ENCODE data around the gene CRKL. TPM values are rescaled to one million over a fixed set of nuclear protein-coding genes. Genes with fewer than 3 reads are reported as not detected.

Gene CRKL
- total RNA-seq, 4 donors from 2014 or later = 38.2 to 46.2 (median 44.4) TPM

- TF ChIP-seq POLR2A (IDR thresholded peaks at IDR 0.05) (no peak), CTCF (IDR thresholded peaks at IDR 0.05) (no peak)
- DNase-seq = no peak
- Histone ChIP-seq H3K36me3 (peaks cover 23 to 99% (median 33%) of the 10 kb centered on the region in 3 donors), H3K27me3 (no peaks in the 10 kb centered on the region), H3K4me3 (no peak overlapping the region), H3K4me1 (no peaks in the 10 kb centered on the region), H3K9me3 (no peaks in the 10 kb centered on the region), H3K27ac (no peak overlapping the region)
- WGBS, 2 donors = 71 to 92% methylated on average over 2 to 6 of the region's 7 CpGs
- intact Hi-C loops (cut with DNase I) = no loop called here
Observed at GRCh38 chr22:20992056-20992442, 74.8 kb downstream of the CRKL start.

DNA sequence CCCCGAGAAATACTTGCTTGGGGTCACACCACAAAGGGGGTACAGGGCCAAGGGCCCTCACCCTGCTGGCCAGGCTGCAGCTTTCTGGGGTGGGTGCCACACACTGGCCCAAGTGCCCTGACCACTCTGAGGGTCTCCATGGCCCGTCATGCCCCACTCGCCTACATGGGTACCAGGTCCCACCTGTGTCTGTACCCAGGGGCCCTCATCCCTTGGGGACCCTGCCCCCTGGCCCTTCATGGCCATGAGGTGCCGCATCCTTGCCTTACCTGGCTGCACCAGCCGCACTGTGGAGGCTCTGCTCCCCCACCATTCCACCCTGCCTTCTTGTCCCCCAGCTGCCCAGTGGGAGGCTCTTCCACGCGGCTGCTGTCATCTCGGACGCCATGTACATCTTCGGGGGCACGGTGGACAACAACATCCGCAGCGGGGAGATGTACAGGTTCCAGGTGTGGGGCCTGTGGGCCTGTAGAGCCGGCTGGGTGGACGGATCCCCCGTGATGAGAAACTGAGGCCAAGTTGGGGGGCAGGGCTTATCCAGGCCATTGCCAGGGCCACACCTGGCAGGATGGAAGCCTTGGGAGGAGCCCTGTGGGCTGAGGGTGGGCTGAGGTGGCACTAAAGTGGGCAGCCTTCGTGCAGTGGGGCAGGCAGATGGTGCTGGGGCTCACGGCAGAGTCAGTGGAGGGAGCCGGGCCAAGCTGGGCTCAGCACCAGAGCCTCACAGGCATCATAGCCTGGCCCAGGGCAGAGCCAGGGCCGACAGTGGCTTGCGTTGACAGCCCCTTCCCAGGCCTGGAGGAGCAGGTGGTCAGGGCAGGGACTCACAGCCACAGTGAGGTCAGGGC, 75.5 kb downstream of the CRKL start:
- no peak for TF ChIP-seq CTCF (IDR thresholded peaks at IDR 0.05)
- TF ChIP-seq POLR2A (IDR thresholded peaks at IDR 0.05) = no peak
- DNase-seq = no peak
- 50 to 80% methylated on average over 2 to 5 of the region's 21 CpGs for WGBS, 2 donors
- H3K27ac ChIP-seq = no peak overlapping the region
- no peaks in the 10 kb centered on the region for H3K4me1 ChIP-seq
- peaks cover 21 to 99% (median 32%) of the 10 kb centered on the region in 3 donors for H3K36me3 ChIP-seq
- no peaks in the 10 kb centered on the region for H3K9me3 ChIP-seq
- no peak overlapping the region for H3K4me3 ChIP-seq
- H3K27me3 ChIP-seq = no peaks in the 10 kb centered on the region
- intact Hi-C loops (cut with DNase I) = no loop called here

- Histone ChIP-seq H3K36me3 (peaks cover 15 to 99% (median 37%) of the 10 kb centered on the region in 3 donors), H3K27ac (no peak overlapping the region), H3K4me3 (no peak overlapping the region), H3K9me3 (no peaks in the 10 kb centered on the region), H3K4me1 (peaks cover 0 to 3% (median 0%) of the 10 kb centered on the region in 3 donors), H3K27me3 (no peaks in the 10 kb centered on the region)
- no peak for DNase-seq
- WGBS, 2 donors = 93% methylated on average over 3 of the region's 29 CpGs; no CpG with 5 or more reads in 1 of the 2 donors
- intact Hi-C loops (cut with DNase I) = no loop called here
- TF ChIP-seq POLR2A (IDR thresholded peaks at IDR 0.05) = no peak
Observed at GRCh38 chr22:20993304-20994127, 76.3 kb downstream of the CRKL start.

GRCh38 chr22:20994128-20994901, 77.1 kb downstream of the CRKL start:
- DNase-seq = no peak
- Histone ChIP-seq H3K4me1 (peaks cover 0 to 11% (median 0%) of the 10 kb centered on the region in 3 donors), H3K9me3 (no peaks in the 10 kb centered on the region), H3K27me3 (no peaks in the 10 kb centered on the region), H3K27ac (no peak overlapping the region), H3K4me3 (no peak overlapping the region), H3K36me3 (peaks cover 18 to 99% (median 39%) of the 10 kb centered on the region in 3 donors)
- intact Hi-C loops (cut with DNase I) = no loop called here
- whole genome bisulfite sequencing, 2 donors = 88% methylated on average over 6 of the region's 30 CpGs; no CpG with 5 or more reads in 1 of the 2 donors
- TF ChIP-seq CTCF (IDR thresholded peaks at IDR 0.05) = no peak
- TF ChIP-seq POLR2A (IDR thresholded peaks at IDR 0.05) = no peak

- WGBS, 2 donors = 60 to 82% methylated on average over 1 to 2 of the region's 10 CpGs
- Histone ChIP-seq H3K36me3 (peaks cover 23 to 100% (median 44%) of the 10 kb centered on the region in 3 donors), H3K27ac (no peak overlapping the region), H3K9me3 (no peaks in the 10 kb centered on the region), H3K27me3 (no peaks in the 10 kb centered on the region), H3K4me3 (no peak overlapping the region), H3K4me1 (peaks cover 0 to 17% (median 5%) of the 10 kb centered on the region in 3 donors)
- no peak for TF ChIP-seq CTCF (IDR thresholded peaks at IDR 0.05)
- no peak for TF ChIP-seq POLR2A (IDR thresholded peaks at IDR 0.05)
- intact Hi-C loops (cut with DNase I) = no loop called here
- DNase-seq = no peak
Observed at GRCh38 chr22:20994902-20995241, 77.7 kb downstream of the CRKL start.

Data from esophagus squamous epithelium (tissue), 5 donors.